ENCODE data around the gene CLRN1.

The CLRN1 gene

DNA sequence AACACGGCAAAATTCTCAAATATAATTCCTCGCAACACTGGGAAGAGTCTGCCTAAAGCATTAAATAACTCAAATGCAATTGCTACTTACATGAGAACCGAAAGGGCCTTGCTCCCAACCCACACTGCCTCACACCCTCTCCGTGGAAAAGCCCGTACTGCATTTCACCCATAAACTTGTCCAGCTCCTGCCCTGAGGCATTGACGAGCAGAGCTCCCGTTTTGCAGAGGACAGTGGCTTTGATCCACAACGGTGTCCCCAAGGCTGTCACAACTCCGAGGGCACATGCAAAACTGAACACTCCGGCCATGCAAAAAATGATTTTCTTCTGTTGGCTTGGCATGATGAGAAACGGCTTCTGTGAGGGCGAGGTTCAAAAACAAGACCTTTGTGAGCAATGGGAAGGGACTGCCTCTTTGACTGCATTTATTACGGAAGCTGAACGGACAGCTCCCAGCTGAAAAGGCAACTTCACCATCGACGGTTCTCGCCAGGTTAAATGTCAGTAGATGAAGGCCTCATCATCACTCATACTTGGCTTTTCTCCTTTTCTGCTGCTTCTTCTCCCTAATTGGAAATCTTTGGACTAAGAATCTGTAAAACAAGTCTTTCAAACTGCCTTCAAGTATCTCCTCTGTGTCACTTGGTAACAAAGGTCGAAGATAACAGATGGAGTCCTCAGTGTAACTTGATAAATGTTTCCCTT lies at the start of gene CLRN1:
Gene CLRN1, minus strand, starts transcription at position 362 of the 706 bp plus-strand sequence. Its CDS starts 19 bp downstream, at position 343.
- H3K27me3 ChIP-seq (ENCODE audit: control insufficient read depth, insufficient read depth, low read length) = no peaks in the 10 kb centered on the region
- no peaks in the 10 kb centered on the region for H3K36me3 ChIP-seq (ENCODE audit: control insufficient read depth, insufficient read depth, low read length)
- H3K9ac ChIP-seq (ENCODE audit: low read depth, low read length) = no peak within 1 kb of the TSS
- H3K9me3 ChIP-seq (ENCODE audit: control insufficient read depth, insufficient read depth, low read length) = no peaks in the 10 kb centered on the region
- H3K27ac ChIP-seq (ENCODE audit: low read depth, low read length) = peak within 1 kb of the TSS; percentile 89
- peaks cover 55% of the 10 kb centered on the region for H3K4me1 ChIP-seq (ENCODE audit: control insufficient read depth, insufficient read depth, low read length)
- H3K4me3 ChIP-seq (ENCODE audit: low read depth, low read length) = no peak within 1 kb of the TSS; the same call in 1 of the 2 replicates

GRCh38 chr3:151016478-151016795 lies 43.9 kb upstream of the CLRN1 start:
- Histone ChIP-seq H3K27me3 (ENCODE audit: control insufficient read depth, insufficient read depth, low read length) (no peaks in the 10 kb centered on the region), H3K27ac (ENCODE audit: low read depth, low read length) (no peak overlapping the region), H3K4me3 (ENCODE audit: low read depth, low read length) (no peak overlapping the region), H3K9me3 (ENCODE audit: control insufficient read depth, insufficient read depth, low read length) (no peaks in the 10 kb centered on the region), H3K36me3 (ENCODE audit: control insufficient read depth, insufficient read depth, low read length) (no peaks in the 10 kb centered on the region), H3K9ac (ENCODE audit: low read depth, low read length) (no peak overlapping the region), H3K4me1 (ENCODE audit: control insufficient read depth, insufficient read depth, low read length) (no peaks in the 10 kb centered on the region)

GRCh38 chr3:151015767-151016477 lies 43.4 kb upstream of the CLRN1 start:
- no peaks in the 10 kb centered on the region for H3K27me3 ChIP-seq (ENCODE audit: control insufficient read depth, insufficient read depth, low read length)
- no peak overlapping the region for H3K27ac ChIP-seq (ENCODE audit: low read depth, low read length)
- H3K4me1 ChIP-seq (ENCODE audit: control insufficient read depth, insufficient read depth, low read length) = no peaks in the 10 kb centered on the region
- no peak overlapping the region for H3K4me3 ChIP-seq (ENCODE audit: low read depth, low read length)
- no peaks in the 10 kb centered on the region for H3K36me3 ChIP-seq (ENCODE audit: control insufficient read depth, insufficient read depth, low read length)
- no peaks in the 10 kb centered on the region for H3K9me3 ChIP-seq (ENCODE audit: control insufficient read depth, insufficient read depth, low read length)
- H3K9ac ChIP-seq (ENCODE audit: low read depth, low read length) = no peak overlapping the region

- no peak overlapping the region for H3K9ac ChIP-seq (ENCODE audit: low read depth, low read length)
- no peaks in the 10 kb centered on the region for H3K36me3 ChIP-seq (ENCODE audit: control insufficient read depth, insufficient read depth, low read length)
- no peak overlapping the region for H3K4me3 ChIP-seq (ENCODE audit: low read depth, low read length)
Observed at GRCh38 chr3:151015181-151015580, 42.7 kb upstream of the CLRN1 start.

DNA sequence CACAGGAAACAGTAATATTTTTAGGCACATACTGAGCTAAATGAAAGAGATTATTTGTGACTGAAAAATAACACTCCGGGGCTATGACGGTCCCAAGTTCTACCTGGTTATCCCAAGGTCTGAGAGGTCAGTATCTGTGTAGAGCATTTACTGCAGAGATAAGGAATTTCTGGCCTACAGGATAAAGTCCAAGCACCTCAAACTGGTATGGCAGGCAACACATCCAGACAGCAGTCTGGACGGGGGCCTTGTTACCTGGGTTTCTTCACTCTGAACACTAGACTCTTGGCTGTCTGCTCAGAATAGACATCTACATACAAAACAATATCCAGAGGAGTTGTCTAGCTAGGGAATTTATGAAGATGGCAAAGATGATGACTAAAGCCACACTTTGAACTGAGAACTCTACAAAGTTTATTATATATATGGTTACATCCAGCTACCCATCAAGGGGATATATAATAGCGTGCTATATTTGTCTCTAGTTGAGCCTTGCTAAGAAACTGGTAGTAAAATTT lies 42.0 kb upstream of the CLRN1 start:
- no peak overlapping the region for H3K9ac ChIP-seq (ENCODE audit: low read depth, low read length)
- no peaks in the 10 kb centered on the region for H3K27me3 ChIP-seq (ENCODE audit: control insufficient read depth, insufficient read depth, low read length)
- H3K4me1 ChIP-seq (ENCODE audit: control insufficient read depth, insufficient read depth, low read length) = no peaks in the 10 kb centered on the region
- no peaks in the 10 kb centered on the region for H3K9me3 ChIP-seq (ENCODE audit: control insufficient read depth, insufficient read depth, low read length)
- no peaks in the 10 kb centered on the region for H3K36me3 ChIP-seq (ENCODE audit: control insufficient read depth, insufficient read depth, low read length)
- no peak overlapping the region for H3K4me3 ChIP-seq (ENCODE audit: low read depth, low read length)
- no peak overlapping the region for H3K27ac ChIP-seq (ENCODE audit: low read depth, low read length)

More at GRCh38 chr3:151015181-151015580, 42.7 kb upstream of the CLRN1 start:
- Histone ChIP-seq H3K4me1 (ENCODE audit: control insufficient read depth, insufficient read depth, low read length) (no peaks in the 10 kb centered on the region), H3K9me3 (ENCODE audit: control insufficient read depth, insufficient read depth, low read length) (no peaks in the 10 kb centered on the region), H3K27me3 (ENCODE audit: control insufficient read depth, insufficient read depth, low read length) (no peaks in the 10 kb centered on the region), H3K27ac (ENCODE audit: low read depth, low read length) (no peak overlapping the region)

GRCh38 chr3:151012753-151013152 lies 40.2 kb upstream of the CLRN1 start:
- Histone ChIP-seq H3K36me3 (ENCODE audit: control insufficient read depth, insufficient read depth, low read length) (no peaks in the 10 kb centered on the region), H3K4me3 (ENCODE audit: low read depth, low read length) (no peak overlapping the region), H3K9ac (ENCODE audit: low read depth, low read length) (no peak overlapping the region), H3K9me3 (ENCODE audit: control insufficient read depth, insufficient read depth, low read length) (no peaks in the 10 kb centered on the region), H3K27me3 (ENCODE audit: control insufficient read depth, insufficient read depth, low read length) (no peaks in the 10 kb centered on the region), H3K27ac (ENCODE audit: low read depth, low read length) (no peak overlapping the region), H3K4me1 (ENCODE audit: control insufficient read depth, insufficient read depth, low read length) (no peaks in the 10 kb centered on the region)

DNA sequence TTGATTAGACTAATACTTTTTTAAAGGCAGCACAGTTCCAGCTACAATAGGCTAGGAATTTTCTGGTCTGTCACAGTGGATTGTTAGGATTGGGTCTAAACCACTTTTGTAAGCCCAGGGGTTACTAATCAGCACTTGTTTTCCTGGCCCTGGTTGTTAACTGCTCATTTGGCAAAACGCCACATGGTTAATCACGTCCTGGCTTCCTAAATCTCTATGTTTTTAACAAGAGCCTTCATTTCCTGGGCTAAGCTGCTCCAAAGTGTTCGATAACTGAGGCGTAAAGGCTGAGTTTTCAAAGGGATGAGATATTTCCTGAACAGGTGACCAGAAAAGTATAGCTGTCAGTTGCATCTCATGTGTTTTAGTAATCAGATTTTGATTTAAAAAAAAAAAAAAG lies 38.9 kb upstream of the CLRN1 start:
- no peak overlapping the region for H3K9ac ChIP-seq (ENCODE audit: low read depth, low read length)
- H3K36me3 ChIP-seq (ENCODE audit: control insufficient read depth, insufficient read depth, low read length) = no peaks in the 10 kb centered on the region
- H3K4me3 ChIP-seq (ENCODE audit: low read depth, low read length) = no peak overlapping the region
- no peaks in the 10 kb centered on the region for H3K27me3 ChIP-seq (ENCODE audit: control insufficient read depth, insufficient read depth, low read length)
- no peaks in the 10 kb centered on the region for H3K4me1 ChIP-seq (ENCODE audit: control insufficient read depth, insufficient read depth, low read length)
- no peaks in the 10 kb centered on the region for H3K9me3 ChIP-seq (ENCODE audit: control insufficient read depth, insufficient read depth, low read length)
- no peak overlapping the region for H3K27ac ChIP-seq (ENCODE audit: low read depth, low read length)

DNA sequence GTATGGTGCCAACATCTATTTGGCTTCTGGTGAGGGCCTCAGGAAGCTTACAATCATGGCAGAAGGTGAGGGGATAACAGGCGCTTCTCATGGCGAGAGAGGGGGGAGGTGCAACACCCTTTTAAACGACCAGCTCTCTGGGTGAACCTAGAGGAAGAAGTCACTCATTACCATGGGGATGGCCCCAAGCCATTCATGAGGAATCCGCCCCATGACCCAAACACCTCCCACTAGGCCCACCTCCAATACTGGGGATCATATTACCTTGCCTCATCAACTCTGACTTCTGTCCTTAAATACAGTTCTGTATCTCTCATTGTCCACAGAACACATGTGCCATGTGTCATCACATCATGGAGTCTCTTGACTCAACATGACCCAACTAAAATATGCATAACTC lies 37.5 kb upstream of the CLRN1 start:
- Histone ChIP-seq H3K9ac (ENCODE audit: low read depth, low read length) (no peak overlapping the region), H3K27ac (ENCODE audit: low read depth, low read length) (no peak overlapping the region), H3K9me3 (ENCODE audit: control insufficient read depth, insufficient read depth, low read length) (no peaks in the 10 kb centered on the region), H3K4me1 (ENCODE audit: control insufficient read depth, insufficient read depth, low read length) (no peaks in the 10 kb centered on the region), H3K4me3 (ENCODE audit: low read depth, low read length) (no peak overlapping the region), H3K27me3 (ENCODE audit: control insufficient read depth, insufficient read depth, low read length) (no peaks in the 10 kb centered on the region), H3K36me3 (ENCODE audit: control insufficient read depth, insufficient read depth, low read length) (no peaks in the 10 kb centered on the region)

DNA sequence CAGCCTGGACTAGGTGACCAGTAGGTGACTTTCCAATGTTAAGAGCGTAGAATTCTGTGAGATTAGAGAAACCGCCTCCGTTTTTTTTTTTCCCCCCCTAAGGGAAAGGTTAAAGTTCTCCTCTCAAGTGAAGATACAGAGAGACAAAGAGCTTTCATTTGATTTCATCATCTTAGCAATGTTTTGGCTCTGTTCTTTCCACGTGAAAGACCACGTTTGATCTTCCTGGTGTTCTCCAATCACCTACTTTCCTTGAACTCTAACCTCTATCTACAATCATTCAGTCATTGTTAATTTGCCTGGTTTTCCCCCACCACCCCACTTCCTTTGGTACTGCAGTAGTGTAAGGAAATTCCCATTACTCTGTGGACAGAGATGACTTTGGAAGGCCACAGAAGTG lies 36.9 kb upstream of the CLRN1 start:
- no peaks in the 10 kb centered on the region for H3K4me1 ChIP-seq (ENCODE audit: control insufficient read depth, insufficient read depth, low read length)
- H3K27me3 ChIP-seq (ENCODE audit: control insufficient read depth, insufficient read depth, low read length) = no peaks in the 10 kb centered on the region
- no peak overlapping the region for H3K4me3 ChIP-seq (ENCODE audit: low read depth, low read length)
- no peaks in the 10 kb centered on the region for H3K36me3 ChIP-seq (ENCODE audit: control insufficient read depth, insufficient read depth, low read length)
- H3K9me3 ChIP-seq (ENCODE audit: control insufficient read depth, insufficient read depth, low read length) = no peaks in the 10 kb centered on the region
- no peak overlapping the region for H3K9ac ChIP-seq (ENCODE audit: low read depth, low read length)
- H3K27ac ChIP-seq (ENCODE audit: low read depth, low read length) = no peak overlapping the region

DNA sequence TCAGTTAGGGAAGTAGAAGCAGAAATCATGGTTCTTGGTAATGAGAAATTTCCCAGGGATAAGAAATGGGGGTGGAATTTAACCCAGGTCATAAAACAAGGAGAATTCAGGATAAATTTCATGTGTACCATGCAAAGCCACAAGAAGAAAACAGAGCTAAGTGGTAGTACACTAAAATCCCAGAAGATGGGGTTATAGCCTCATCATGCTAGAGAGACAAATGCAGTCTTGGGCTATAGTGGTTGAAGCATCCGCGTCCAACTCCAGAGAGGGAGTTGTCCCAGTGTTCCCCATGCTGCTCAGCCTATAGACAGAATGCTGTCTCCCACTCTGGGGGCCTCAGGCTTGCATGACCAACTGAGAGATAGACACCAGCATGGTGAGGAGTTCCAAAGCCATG lies 36.2 kb upstream of the CLRN1 start:
- H3K9me3 ChIP-seq (ENCODE audit: control insufficient read depth, insufficient read depth, low read length) = no peaks in the 10 kb centered on the region
- H3K9ac ChIP-seq (ENCODE audit: low read depth, low read length) = no peak overlapping the region
- no peak overlapping the region for H3K27ac ChIP-seq (ENCODE audit: low read depth, low read length)
- H3K4me3 ChIP-seq (ENCODE audit: low read depth, low read length) = no peak overlapping the region
- no peaks in the 10 kb centered on the region for H3K36me3 ChIP-seq (ENCODE audit: control insufficient read depth, insufficient read depth, low read length)
- H3K4me1 ChIP-seq (ENCODE audit: control insufficient read depth, insufficient read depth, low read length) = no peaks in the 10 kb centered on the region
- H3K27me3 ChIP-seq (ENCODE audit: control insufficient read depth, insufficient read depth, low read length) = no peaks in the 10 kb centered on the region

GRCh38 chr3:151003768-151004134 lies 31.2 kb upstream of the CLRN1 start:
- H3K4me1 ChIP-seq (ENCODE audit: control insufficient read depth, insufficient read depth, low read length) = peaks cover 4% of the 10 kb centered on the region
- H3K4me3 ChIP-seq (ENCODE audit: low read depth, low read length) = no peak overlapping the region
- no peaks in the 10 kb centered on the region for H3K36me3 ChIP-seq (ENCODE audit: control insufficient read depth, insufficient read depth, low read length)
- no peaks in the 10 kb centered on the region for H3K27me3 ChIP-seq (ENCODE audit: control insufficient read depth, insufficient read depth, low read length)
- no peak overlapping the region for H3K27ac ChIP-seq (ENCODE audit: low read depth, low read length)
- no peak overlapping the region for H3K9ac ChIP-seq (ENCODE audit: low read depth, low read length)
- H3K9me3 ChIP-seq (ENCODE audit: control insufficient read depth, insufficient read depth, low read length) = no peaks in the 10 kb centered on the region
